Right renal pelvis (tissue), 4 donors: ENCODE measurements around the gene NUDT8. TPM values are rescaled to one million over a fixed set of nuclear protein-coding genes. Genes with fewer than 3 reads are reported as not detected.
"Not testable (repeated sequence)": the region's sequence is repeated elsewhere in the genome, so short reads cannot be mapped to it uniquely, and the experiment has no call there.

Experiments used
- DNase-seq, 4 donors: peaks; one replicate each; pipeline ENCODE4 v3.0.0-alpha.2; 2013; ENCODE audit warnings: low read depth in 4 of 4, low spot score in 3 of 4, missing footprints in 1 of 4
- polyA plus RNA-seq, 4 donors: library from polyadenylated mRNA; unstranded; fragments of 120-200 nt; gene quantifications; one replicate each; pipeline ENCODE4 v1.2.1, GENCODE V29; 2013; ENCODE audit not compliant: insufficient read length in 4 of 4

The NUDT8 gene
- polyA plus RNA-seq, 4 donors: 5.0 to 8.4 (median 6.8) TPM

DNA sequence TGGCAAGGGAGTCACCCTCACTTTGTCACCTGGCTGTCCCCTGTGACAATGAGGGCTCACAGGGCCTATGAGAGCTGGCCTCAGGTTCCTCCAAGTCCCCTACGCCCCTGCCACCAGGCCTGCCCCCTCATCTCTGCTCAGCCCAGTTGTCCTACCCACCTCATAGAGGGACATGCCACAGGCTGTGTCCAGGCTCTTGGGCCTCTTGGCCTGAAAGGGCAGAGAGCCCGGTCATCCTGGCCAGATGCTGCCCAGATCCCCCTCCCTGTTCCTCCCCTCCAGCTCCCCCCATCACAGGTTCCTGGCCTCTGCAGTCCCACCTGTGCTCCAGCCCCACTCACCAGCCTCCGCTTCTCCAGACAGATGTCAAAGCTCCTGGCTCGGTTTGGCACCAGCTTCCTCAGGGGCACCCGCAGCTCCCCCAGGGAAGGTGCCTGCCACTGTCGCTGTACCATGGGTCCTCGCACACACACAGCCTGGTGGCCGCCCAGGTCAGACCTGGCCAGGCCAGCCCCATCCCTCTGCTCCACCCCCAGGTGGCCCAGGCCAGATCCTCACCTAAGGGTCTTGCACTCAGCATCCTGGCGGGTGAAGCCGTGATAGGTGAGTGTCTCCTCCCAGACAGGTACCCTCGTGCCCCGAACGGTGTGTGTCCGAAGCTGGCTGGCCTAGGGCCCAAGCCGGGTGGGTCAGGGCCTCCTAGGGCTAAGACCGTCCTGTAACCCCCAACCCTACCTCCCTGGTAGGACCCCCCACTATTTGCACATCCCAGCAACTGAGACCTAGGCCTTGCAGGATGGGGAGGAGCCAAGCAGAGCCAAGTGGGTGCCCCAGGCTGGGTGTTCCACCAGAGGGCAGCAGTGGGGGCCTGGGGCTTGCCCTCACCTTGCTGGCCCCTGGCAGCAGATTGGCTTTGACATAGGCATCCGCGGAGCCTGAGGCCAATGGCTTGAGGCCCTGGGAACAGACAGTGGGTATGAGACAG, 14.7 kb downstream of the NUDT8 start:
- DNase-seq: no peak

DNA sequence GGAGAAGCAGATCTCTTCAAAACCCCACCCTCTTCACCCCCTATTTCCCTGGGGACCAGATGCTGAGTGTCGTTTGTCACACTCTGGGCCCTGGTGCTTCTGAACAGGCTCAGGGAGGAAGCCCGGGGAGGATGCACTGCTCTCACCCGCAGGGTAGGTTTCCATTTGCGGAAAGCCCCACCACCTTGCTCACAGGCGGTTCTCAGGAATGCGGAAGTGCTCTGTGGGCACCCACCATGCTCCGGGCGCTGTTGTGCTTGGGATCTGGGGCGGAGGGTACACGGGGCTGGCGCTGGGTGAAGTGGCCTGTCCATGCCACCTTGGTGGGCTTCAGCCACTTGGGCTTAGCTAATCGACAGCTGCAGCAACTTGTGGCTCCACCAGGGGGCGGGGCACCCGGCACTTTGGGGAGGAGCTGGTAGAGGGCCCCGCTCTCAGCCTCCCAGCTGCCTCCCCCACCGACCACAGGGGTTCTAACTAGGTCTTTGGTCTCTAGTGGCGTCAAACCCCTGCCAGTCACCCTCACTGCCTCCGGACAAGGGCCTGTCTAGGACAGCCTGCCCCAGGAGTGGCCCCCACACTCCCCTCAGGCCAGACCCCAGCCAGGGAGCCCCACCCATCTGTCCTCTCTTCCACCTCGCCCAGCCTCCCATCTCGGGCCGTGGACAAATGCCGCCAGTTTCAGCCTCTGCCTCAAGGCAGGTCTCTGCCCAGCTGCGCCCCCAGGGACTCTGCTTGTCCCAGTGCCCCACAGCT, 15.6 kb downstream of the NUDT8 start:
- peak in 1 of 4 donors; percentile 16 for DNase-seq

DNA sequence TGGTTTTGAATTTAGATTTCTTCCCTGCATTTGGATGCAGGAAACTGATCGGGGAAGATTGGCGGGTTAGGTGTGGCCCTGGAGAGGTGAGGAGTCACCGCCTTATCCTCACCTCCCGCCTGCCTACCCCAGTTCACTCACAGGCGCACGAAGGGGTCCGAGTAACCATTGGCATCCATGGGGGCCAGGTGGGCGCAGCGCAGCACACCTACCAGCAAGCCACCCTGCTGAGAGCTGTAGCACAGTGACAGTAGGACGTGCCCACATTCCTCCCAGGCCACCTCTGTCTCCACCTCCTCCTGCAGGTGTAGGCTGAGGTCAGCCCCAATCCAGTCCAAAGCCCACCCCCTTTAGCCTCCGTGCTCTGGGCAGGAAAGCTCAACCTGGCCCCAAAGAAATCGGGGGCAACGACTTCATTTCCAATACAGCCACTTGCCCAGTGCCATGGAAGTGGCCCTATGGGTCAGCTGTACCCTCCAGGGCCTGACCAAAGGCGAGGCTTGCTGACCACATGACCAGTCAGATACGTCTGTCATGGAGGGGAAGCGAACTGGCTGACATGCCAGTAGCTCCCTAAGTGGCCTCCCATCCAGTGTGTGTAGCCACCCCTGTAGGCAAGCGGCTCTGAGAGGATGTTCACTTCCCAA, 16.3 kb downstream of the NUDT8 start:
- no peak for DNase-seq

DNA sequence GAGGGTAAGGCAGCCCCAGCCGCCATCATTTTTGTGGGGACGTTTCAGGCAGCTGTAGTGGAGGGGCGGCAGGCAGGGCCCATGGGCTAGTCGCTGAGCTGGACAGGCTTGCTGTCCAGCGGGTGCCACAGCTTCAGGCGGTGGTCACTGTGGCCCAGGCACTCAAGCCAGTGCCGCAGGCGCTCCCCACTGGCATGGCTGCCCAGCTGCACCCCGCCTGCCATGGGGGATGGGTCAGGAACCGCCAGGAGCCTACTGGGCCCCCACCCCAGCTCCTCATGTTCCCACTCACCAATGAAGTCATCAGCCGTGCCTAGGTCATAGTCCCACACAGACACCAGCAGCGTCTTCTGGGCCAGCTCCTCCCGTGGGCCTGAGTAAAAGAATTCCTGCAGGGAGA, 17.0 kb downstream of the NUDT8 start:
- DNase-seq: no peak

DNA sequence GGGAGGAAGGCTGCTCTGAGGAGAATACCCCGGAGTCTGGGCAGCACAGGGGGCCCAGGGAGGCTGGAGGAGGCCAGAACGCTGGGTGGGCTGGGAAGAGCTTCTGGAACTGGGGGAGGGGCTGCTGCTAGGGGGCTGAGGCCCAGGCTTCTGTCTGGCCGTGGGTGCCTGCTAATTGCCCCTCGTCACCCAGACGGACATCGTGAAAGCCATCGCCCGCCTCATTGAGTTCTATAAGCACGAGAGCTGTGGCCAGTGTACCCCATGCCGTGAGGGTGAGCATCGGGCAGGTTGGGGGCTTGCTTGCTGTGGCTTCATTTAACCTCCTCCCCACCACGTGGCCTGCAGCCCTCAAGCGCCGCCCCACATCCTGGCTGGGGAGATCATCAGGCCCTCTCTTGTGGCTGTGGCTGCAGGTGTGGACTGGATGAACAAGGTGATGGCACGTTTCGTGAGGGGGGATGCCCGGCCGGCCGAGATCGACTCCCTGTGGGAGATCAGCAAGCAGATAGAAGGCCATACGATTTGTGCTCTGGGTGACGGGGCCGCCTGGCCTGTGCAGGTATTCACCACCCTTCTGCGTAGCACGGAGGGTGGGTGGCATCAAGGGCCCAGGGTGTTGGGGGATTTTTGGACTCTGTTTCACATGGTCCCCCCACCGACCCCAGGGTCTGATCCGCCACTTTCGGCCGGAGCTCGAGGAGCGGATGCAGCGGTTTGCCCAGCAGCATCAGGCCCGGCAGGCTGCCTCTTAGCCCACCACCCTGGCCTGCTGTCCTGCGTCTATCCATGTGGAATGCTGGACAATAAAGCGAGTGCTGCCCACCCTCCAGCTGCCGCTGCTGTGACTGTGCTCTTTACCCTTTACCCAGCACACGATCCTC, 17.8 kb downstream of the NUDT8 start:
- no peak for DNase-seq

DNA sequence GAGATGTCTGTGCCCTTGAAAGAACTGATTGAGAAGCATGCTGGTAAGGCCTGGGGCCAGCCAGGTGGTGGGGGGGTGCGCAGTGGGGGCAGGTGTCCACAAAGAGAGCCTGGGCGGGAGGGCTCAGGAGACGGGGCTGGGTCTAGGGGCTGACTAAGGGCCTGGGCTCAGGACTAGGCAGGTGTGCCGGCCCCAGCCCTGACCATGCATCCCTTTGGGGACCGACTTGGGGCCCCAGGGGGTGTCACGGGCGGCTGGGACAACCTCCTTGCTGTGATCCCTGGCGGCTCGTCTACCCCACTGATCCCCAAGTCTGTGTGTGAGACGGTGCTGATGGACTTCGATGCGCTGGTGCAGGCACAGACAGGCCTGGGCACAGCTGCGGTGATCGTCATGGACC, 18.6 kb downstream of the NUDT8 start:
- DNase-seq: no peak

DNA sequence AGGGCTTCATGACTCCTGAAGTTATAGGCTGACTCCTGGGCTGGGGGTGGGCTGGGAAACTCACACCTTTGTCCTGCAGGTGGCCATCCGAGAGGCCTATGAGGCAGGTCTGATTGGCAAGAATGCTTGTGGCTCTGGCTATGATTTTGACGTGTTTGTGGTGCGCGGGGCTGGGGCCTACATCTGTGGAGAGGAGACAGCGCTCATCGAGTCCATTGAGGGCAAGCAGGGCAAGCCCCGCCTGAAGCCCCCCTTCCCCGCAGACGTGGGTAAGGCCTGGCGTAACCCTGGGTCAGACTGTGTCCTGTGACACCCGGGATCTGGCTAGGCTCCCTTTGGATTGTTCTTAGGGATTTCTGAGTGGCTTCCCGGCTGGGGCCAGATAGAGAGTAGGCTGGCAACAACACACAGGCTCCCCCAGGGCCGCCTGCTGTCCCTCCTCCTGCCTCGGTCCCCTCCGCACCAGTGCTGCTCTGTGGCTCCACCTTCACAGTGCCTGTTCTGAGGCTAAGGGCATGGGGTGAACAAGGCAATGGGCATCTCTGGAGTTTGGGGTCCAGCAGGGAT, 19.4 kb downstream of the NUDT8 start:
- no peak for DNase-seq

DNA sequence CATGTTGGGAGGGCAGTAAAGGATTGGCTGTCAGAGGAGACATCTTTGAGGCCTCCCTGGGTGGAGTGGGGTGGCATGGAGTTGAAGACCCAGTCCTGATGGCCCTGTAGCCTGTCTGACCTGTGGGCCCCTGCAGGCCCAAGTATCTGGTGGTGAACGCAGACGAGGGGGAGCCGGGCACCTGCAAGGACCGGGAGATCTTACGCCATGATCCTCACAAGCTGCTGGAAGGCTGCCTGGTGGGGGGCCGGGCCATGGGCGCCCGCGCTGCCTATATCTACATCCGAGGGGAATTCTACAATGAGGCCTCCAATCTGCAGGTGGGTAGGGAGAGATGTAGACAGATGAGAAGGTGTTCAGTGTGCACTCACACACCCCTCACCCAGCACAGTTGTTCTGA, 20.4 kb downstream of the NUDT8 start:
- DNase-seq: no peak

DNA sequence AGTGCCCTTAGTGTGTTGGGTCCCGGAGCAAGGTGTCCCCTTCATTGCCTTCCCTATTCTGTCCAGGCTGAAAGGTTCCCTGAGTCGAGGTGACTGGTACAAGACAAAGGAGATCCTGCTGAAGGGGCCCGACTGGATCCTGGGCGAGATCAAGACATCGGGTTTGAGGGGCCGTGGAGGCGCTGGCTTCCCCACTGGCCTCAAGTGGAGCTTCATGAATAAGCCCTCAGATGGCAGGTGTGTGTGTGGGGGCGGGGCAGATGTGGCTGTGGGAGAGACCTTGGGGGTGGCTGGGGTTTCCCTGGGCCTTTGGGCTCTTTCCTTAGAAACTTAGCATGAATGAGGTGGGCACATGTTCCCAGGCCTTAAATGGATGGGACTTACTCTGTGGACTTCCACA, 21.3 kb downstream of the NUDT8 start:
- DNase-seq: no peak

DNA sequence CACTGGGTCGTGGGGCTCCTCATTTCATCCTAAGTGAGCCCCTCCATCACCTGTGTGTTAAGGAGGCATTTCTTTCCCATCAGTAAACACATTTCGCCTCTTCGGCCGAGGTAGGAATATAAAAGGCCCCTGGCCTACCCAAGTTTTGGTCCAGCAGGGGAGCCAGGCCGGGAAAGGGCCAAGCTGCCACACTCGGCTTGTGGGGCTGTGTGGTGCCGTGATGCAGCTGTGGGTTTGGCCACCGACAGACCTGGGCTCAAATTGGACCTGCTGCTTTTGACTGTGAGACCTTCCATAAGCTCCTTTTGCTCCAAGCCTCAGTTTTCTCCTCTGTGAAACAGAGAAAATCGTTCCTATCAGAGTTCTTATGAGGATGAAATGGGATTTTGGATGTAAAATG, 22.2 kb downstream of the NUDT8 start:
- DNase-seq: no peak

DNA sequence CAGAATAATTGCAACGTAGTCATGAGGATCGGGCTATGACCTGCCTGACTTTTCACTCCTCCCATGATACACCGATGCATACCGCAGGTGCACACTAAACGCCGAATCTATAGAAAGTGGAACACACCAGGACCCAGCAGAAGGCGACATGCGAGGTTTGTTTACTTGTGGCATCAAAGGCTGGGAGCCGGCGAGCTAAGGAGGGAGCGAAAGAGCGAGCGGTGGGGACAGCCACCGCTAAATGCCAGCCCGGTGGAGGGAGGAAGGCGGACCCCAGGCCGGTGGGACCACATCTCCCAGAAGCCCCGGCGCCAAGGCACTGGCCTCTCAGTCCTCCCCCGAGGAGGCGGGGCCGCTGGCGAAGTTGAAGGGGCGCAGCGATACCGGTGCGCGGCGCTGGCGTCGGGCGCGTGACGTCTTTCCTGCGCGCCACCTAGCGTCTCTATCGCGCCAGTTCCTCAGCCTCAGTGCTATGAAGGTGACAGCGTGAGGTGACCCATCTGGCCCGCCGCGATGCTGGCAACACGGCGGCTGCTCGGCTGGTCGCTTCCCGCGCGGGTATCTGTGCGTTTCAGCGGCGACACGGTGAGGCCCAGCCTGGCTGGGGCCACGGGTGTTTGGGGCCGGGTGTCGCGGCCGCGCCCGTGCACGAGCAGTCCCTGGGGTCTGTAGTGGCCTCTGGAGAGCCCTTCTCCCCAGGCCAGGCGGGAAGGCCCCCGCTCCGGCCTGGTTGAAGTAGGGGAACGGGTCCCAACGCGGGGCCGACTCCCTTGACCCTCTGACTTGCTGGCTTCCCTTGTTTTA, 23.0 kb downstream of the NUDT8 start, which contains the start of gene NDUFV1:
Gene NDUFV1 (plus strand): TSS at position 445 of the 804 bp plus-strand sequence. CDS start 69 bp downstream, at position 514.
- peak; percentile 93 to 96 (median 94) for DNase-seq

DNA sequence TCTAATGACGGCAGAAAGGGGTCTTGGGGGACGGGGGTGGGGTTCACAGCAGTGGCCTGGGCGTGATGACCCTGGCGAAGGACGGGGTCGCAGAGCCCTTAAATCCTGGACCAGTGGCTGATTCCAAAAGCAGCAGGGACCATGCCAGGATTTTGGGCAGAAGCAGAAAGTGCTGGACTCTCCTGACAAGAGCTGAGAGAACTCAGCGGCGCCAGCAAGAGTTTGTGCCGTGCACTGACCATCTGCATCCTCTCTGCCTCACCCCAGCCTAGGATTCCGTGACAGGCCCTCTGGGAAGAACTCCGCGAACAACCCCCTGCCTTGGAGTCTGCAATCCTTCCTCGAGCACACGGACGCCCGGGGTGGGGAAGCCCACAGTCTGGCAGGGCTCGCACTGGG, 23.6 kb downstream of the NUDT8 start:
- no peak for DNase-seq

DNA sequence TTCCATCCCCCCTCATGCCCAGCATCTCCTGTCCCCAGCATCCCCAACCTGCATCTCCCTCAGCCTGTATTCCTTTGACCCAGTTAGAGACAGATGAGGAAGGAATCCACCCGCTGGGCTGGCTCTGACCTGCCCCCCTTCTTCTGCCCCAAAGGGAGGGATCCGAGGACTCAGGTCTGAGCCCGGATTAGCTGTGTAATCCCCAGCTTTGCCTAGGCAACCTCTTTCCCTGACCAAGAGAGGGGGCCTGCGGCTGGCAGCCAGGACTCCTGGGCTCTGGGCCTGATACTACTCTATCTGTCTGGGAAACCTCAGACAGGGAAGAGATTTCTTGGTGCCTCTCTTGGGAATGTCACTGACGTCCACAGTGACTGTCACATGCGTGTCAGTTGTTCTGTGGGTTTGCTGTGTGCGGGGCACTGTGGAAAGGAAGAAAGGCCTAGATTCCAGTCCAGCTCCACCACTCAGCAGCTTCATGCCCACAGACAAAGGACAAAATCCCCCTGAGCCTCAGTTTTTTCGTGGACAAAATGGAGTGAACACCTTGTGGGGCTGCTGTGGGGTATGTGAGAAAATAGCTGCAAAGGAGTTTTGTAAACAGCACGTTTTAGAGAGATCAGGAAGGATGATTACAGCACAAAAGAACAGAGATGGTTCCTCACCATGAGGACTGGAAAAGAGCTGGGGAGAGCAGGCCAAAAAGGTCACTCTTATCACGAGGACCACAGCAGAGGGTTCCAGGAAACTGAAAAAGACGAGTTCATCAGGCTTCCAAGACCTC, 24.3 kb downstream of the NUDT8 start:
- DNase-seq: no peak

DNA sequence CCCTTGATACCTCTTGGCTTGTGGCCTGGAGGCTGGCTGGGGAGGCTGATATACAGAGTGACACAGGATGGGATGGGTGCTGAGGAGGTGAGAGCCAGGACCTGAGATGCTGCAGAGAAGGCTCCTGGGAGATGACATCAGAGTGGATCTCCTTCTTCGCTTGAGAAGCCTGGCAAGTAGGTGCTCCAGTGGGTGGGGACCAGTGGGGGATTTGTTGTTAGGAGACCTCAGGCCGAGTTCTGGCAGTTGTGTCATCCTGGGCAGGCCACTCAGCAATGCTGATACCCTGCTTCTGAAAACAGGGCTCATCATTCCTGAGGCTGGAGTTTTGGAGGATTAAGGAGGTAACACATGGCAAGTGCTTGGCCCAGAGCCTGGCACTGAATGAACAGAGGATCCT, 24.9 kb downstream of the NUDT8 start:
- DNase-seq: no peak

DNA sequence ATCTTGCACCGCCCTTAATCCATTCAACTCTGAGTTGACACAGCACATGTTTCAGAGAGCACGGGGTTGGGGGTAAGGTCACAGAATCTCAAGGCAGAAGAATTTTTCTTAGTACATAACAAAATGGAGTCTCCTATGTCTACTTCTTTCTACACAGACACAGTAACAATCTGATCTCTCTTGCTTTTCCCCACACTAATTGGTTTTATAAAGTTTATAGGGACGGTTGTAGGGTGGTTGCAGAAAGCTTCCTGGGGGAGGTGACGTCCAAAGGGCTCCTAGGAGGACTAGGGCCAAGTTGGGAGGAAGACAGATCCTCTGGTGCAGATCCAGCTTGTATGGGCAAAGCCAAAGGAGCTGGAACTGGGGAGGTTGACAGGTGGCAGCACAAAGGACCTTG, 25.6 kb downstream of the NUDT8 start:
- DNase-seq: not testable (repeated sequence)

DNA sequence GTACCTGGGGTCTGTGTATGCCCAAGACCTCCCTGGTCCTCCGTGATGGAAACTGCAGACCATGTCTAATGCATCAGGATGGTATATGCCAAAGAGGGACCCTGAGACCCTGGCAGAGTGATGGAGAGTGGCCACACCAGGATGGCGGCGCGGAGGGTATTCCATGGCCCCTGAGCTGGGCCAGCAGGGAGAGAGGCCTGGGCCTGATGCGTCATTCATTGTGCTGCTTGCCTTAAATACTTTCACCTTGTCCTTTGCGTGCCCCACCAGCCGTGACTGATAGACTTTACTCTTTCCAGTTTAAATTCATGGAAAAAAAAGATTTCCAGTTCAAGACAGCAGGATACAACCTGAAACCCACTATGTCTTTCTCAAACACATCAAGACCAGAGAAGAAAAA, 28.6 kb downstream of the NUDT8 start:
- DNase-seq: no peak

DNA sequence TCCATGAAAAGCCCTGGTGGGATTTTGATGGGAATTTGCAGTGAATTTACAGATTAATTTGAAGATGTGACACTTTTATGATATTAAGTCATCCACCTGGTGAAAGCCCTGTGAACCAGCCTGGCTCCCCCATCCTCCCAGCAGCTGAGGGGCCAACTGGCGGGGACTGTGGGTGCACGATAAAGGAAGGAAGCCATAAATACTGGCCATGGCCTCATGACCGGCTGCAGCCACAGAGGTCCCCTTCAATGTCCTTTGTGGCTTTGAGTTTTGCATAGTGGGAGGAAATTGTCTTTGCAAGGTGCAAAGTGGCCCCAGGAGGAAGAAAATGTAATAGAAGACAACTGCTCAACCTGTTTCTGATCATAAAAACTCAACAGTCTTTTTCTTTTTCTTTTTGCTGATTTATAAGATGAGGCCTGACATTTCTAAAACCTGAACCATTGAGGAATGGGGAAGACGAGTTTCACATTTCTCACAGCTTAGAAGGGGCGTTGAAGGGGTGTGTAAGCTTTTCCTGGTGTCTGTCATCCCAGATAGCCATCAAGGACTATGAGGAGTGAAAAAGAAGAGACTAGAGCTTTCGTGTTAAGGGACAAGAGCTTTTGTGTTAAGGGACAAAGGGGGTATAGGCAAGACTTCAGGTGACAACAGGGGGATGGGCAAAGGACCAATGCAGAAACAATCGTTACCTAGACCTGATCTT, 29.3 kb downstream of the NUDT8 start:
- DNase-seq: no peak

DNA sequence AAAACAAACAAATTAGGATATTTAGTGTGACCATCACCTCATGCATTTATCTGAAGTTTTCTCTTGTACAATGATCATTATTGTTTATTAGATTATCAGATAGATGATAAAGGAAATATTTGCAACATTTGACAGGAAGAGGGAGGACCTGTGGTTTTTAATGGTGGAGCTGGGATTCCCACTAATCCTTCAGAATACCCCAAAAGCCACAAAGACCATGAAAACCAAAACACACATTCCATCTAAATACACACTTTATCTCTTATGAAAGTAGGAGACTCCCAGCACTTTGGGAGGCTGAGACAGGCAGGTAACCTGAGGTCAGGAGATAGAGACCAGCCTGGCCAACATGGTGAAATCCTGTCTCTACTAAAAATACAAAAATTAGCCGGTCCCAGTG, 30.6 kb downstream of the NUDT8 start:
- no peak for DNase-seq
